PFSK-1 (cell line): ENCODE measurements around the gene MAGI1.

Experiments
- FOXP2 ChIP-seq: optimal IDR thresholded peaks from 2 replicates; pipeline ENCODE3; 2011; ENCODE audit warnings: borderline replicate concordance, control low read depth, inconsistent platforms; ENCODE audit not compliant: insufficient read depth; ENCODE audit errors: extremely low read length, extremely low read depth
- POLR2AphosphoS5 ChIP-seq: IDR thresholded peaks from 2 replicates; pipeline ENCODE4 v1.6.1; 2012; ENCODE audit warnings: low read depth, mild to moderate bottlenecking, control low read depth, low read length, moderate library complexity
- REST ChIP-seq, 2 experiments: IDR thresholded peaks; 2 replicates each; pipeline versions ENCODE4 v1.6.1 to v1.8.0; 2011 to 2012; ENCODE audit warnings: low read depth in 2 of 2, low read length in 2 of 2, control low read depth in 1 of 2, inconsistent platforms in 1 of 2, mild to moderate bottlenecking in 1 of 2, moderate library complexity in 1 of 2; ENCODE audit not compliant: insufficient read depth in 1 of 2
- SIN3A ChIP-seq: IDR thresholded peaks from 2 replicates; pipeline ENCODE4 v1.6.1; 2012; ENCODE audit warnings: mild to moderate bottlenecking, low read length, moderate library complexity, borderline replicate concordance; ENCODE audit not compliant: insufficient read depth
- TAF1 ChIP-seq: IDR thresholded peaks from 2 replicates; pipeline ENCODE4 v1.6.1; 2012; ENCODE audit warnings: low read length, control low read depth, borderline replicate concordance; ENCODE audit not compliant: insufficient read depth

MAGI1 gene

GRCh38 chr3:65958216-65958615, 80.5 kb downstream of the MAGI1 start:
- TF ChIP-seq REST (IDR thresholded peaks at IDR 0.05; ENCODE audit: insufficient read depth in 1 of 2, low read depth in 2 of 2, low read length in 2 of 2) (no peak), SIN3A (no peak), POLR2AphosphoS5 (no peak), TAF1 (no peak), FOXP2 (no peak)

DNA sequence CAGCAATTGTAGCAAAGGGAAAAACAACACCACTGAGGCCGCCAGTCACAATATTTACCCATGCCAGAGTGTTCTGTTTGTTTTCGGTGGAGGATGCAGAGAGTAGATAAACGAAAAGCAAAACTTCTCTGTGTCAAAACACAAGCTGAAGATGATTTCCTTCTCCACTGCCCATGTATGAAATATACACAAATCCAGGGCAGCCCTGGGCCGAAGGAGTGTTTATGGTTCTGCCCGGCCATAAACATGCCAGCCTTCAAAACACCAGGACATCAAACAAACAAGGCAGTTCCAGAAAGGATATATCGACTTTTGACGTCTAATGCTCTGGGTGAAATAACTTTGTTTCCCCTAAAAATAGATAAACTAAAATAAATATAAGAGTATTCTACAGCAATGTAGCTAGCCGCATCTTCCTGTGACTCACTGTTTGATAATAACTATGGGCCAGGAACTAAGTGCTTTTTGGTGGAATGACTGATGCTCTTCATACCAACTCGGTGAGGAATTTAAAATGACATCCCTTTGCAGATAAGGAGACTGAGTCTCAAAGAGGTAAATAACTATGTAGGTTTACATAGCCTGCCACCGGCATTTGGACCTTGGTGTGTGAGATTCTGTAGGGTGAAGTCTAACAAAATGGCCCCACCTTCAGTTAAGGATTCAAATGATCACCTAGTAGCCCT, 82.8 kb downstream of the MAGI1 start:
- TF ChIP-seq POLR2AphosphoS5 (no peak), REST (IDR thresholded peaks at IDR 0.05; ENCODE audit: insufficient read depth in 1 of 2, low read depth in 2 of 2, low read length in 2 of 2) (no peak), FOXP2 (no peak)

DNA sequence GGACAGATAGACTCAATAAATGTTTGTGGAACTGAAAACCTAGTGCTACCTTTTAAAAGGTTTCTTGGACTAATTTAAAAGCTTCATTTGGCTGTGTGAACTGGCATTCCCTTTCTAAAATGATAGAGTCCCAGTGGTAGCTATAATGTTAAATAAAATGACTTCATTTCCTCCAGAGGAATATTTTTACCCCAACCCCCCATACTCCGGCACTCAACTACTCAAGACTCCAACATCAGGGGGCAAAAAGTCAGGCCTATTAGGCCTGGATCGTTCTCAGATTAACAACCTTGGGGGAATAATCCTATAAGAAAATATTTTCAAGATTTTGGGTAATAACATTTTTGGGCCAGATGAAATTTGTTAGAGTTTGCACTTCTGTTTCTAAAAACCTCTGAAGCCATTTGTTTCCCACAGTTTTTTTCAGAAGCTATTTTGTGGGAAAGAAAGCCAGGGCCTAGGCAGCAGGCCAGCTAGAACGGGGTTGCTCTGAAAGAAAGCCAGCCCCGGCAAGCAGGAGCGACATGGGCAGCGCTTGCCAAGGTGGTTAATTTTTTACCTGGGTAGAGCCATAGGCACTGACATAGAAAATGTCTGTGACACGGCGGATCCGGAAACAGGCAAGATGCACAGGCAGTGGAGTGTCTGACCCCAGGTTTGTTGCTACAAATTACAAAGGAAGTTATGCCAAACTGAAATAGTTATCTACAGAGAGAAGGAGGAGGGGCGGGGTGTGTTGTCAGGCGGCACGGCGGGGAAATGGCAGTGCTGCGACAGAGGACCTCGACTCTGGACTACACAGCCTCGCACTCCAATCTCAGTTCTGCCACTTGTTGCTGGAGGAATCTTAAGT, 84.6 kb downstream of the MAGI1 start:
- TF ChIP-seq FOXP2, result no peak
- TF ChIP-seq REST (IDR thresholded peaks at IDR 0.05; ENCODE audit: insufficient read depth in 1 of 2, low read depth in 2 of 2, low read length in 2 of 2), result no peak
- no peak for TF ChIP-seq SIN3A
- no peak for TF ChIP-seq POLR2AphosphoS5
- TF ChIP-seq TAF1, result no peak

DNA sequence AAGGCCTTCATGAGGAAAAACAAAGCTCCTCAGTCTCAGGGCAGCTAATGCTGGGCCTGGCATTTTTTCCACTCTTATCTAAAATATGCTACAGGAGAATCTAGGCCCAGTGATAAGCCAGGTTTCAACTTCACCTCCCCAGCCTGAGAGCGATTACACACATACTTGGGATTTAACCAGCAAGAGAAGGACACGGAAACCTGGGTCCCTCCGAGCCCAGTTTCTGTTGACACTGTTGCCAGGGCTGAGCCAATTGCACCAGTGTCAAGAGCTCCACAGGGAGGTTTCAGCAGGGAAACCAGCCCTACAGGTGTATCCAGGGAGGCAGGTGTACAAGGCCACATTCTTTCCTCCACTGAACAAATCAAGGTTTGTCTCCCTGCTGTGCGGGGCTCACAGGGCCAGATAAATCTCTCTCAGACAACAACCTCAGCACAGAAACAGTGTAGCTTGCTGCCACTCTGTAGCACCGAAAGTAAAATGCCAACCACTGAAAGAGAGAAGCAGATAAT, 85.4 kb downstream of the MAGI1 start:
- no peak for TF ChIP-seq TAF1
- TF ChIP-seq SIN3A, result no peak
- TF ChIP-seq FOXP2, result no peak
- TF ChIP-seq POLR2AphosphoS5, result no peak
- no peak for TF ChIP-seq REST (IDR thresholded peaks at IDR 0.05; ENCODE audit: insufficient read depth in 1 of 2, low read depth in 2 of 2, low read length in 2 of 2)
